Activated CD4-positive, alpha-beta T cell treated with anti-CD3 and anti-CD28 coated beads, Interleukin-2, amount 50 U/mL, for 16 hours (primary cell): ENCODE results near the gene PDCD1.
A peak's percentile ranks its signal among the peaks of the same experiment; 100 is the strongest.

ENCODE experiments used
- DNase-seq: peaks from one replicate; pipeline ENCODE4 v3.0.0-alpha.2; 2020

PDCD1 gene

GRCh38 chr2:241864168-241864849 lies 5.6 kb upstream of the PDCD1 start:
- no peak for DNase-seq

- peak; percentile 71 for DNase-seq
These were observed 4.9 kb upstream of the PDCD1 start for GRCh38 chr2:241863536-241863954.

- DNase-seq = no peak
These were observed 4.3 kb upstream of the PDCD1 start for GRCh38 chr2:241862775-241863535.

- DNase-seq = no peak
These were observed 3.4 kb upstream of the PDCD1 start for GRCh38 chr2:241862093-241862492.

- DNase-seq = no peak
These were observed 2.6 kb upstream of the PDCD1 start for GRCh38 chr2:241861264-241861663.

GRCh38 chr2:241860184-241861078 lies 1.7 kb upstream of the PDCD1 start:
- DNase-seq = no peak

GRCh38 chr2:241859436-241860183 lies 916 bp upstream of the PDCD1 start:
- peak; percentile 66 for DNase-seq

GRCh38 chr2:241859017-241859435 lies 332 bp upstream of the PDCD1 start:
- no peak for DNase-seq

GRCh38 chr2:241857572-241858121 lies 1.0 kb downstream of the PDCD1 start:
- no peak for DNase-seq

- no peak for DNase-seq
These were observed 1.6 kb downstream of the PDCD1 start for GRCh38 chr2:241857041-241857541.

- DNase-seq = no peak
These were observed 2.7 kb downstream of the PDCD1 start for GRCh38 chr2:241855888-241856422.

- DNase-seq = no peak
These were observed 3.3 kb downstream of the PDCD1 start for GRCh38 chr2:241855245-241855887.

GRCh38 chr2:241854342-241855244 lies 4.1 kb downstream of the PDCD1 start:
- no peak for DNase-seq

GRCh38 chr2:241853651-241854341 lies 4.9 kb downstream of the PDCD1 start:
- DNase-seq = no peak

- no peak for DNase-seq
These were observed 5.6 kb downstream of the PDCD1 start for GRCh38 chr2:241852981-241853631.

- DNase-seq = no peak
These were observed 6.3 kb downstream of the PDCD1 start for GRCh38 chr2:241852116-241852980.

- DNase-seq = no peak
These were observed 7.2 kb downstream of the PDCD1 start for GRCh38 chr2:241851325-241852115.
